Peyer's patch (tissue), 4 donors: ENCODE results near the gene NPM1. TPM values are rescaled to one million over a fixed set of nuclear protein-coding genes. Genes with fewer than 3 reads are reported as not detected.

Experiments
- DNase-seq, 3 donors: peaks; one replicate each; pipeline ENCODE4 v3.0.0-alpha.2; 2017 to 2019
- H3K27ac ChIP-seq, 4 donors: fragments of 200-600 bp; sonication (generic); one replicate each; pipeline ENCODE4 v1.5.1; 2016 to 2019
- H3K27me3 ChIP-seq, 2 donors: fragments of 200-600 bp; sonication (generic); one replicate each; pipeline ENCODE4 v1.5.1; 2019
- H3K36me3 ChIP-seq, 3 donors: fragments of 200-600 bp; sonication (generic); one replicate each; pipeline ENCODE4 v1.5.1; 2016 to 2019
- H3K4me1 ChIP-seq, 4 donors: fragments of 200-600 bp; sonication (generic); one replicate each; pipeline ENCODE4 v1.5.1; 2016 to 2019
- H3K4me3 ChIP-seq, 4 donors: fragments of 200-600 bp; sonication (generic); 1 replicate in 3 of 4; 2 replicates in 1 of 4; pipeline ENCODE4 v1.5.1; 2016 to 2019; ENCODE audit warnings: mild to moderate bottlenecking in 1 of 4
- H3K9me3 ChIP-seq, 4 donors: fragments of 200-600 bp; sonication (generic); one replicate each; pipeline ENCODE4 v1.5.1; 2016 to 2019; ENCODE audit warnings: mild to moderate bottlenecking in 1 of 4
- CTCF ChIP-seq, 6 experiments: fragments of 450-650 bp in 4 of 6; fragments of 200-600 bp in 2 of 6; sonication (generic) in 1 of 6; IDR thresholded peaks; one replicate each; pipeline ENCODE4 v1.5.1; 2017 to 2019; ENCODE audit warnings: antibody characterized with exemption in 6 of 6, mild to moderate bottlenecking in 3 of 6, moderate library complexity in 1 of 6
- POLR2A ChIP-seq, 2 donors: fragments of 450-650 bp; IDR thresholded peaks; one replicate each; pipeline ENCODE4 v1.5.1; 2017; ENCODE audit warnings: antibody characterized with exemption in 2 of 2, mild to moderate bottlenecking in 2 of 2, moderate library complexity in 2 of 2
- total RNA-seq, 4 donors: library from RNA; depleted of rRNA; stranded (reverse); fragments of >200 nt; gene quantifications; one replicate each; pipeline ENCODE4 v1.1.0, GENCODE V29; 2016

The NPM1 gene
- total RNA-seq, 4 donors from 2014 or later: 167 to 468 (median 197) TPM

- TF ChIP-seq POLR2A (IDR thresholded peaks at IDR 0.05) (no peak), CTCF (IDR thresholded peaks at IDR 0.05) (no peak)
- DNase-seq: peak in 2 of 3 donors; percentile 24 to 34
Observed at GRCh38 chr5:171426266-171426665, 38.6 kb downstream of the NPM1 start.

GRCh38 chr5:171426680-171427079 lies 39.0 kb downstream of the NPM1 start:
- H3K27me3 ChIP-seq: no peaks in the 10 kb centered on the region
- TF ChIP-seq CTCF (IDR thresholded peaks at IDR 0.05): no peak
- TF ChIP-seq POLR2A (IDR thresholded peaks at IDR 0.05): no peak
- DNase-seq: peak in 1 of 3 donors; percentile 2
- H3K4me3 ChIP-seq: no peak overlapping the region
- no peak overlapping the region for H3K27ac ChIP-seq
- no peaks in the 10 kb centered on the region for H3K36me3 ChIP-seq
- H3K4me1 ChIP-seq: no peaks in the 10 kb centered on the region
- no peaks in the 10 kb centered on the region for H3K9me3 ChIP-seq

More at GRCh38 chr5:171426266-171426665, 38.6 kb downstream of the NPM1 start:
- H3K27me3 ChIP-seq: no peaks in the 10 kb centered on the region
- no peak overlapping the region for H3K27ac ChIP-seq
- H3K4me3 ChIP-seq: no peak overlapping the region
- no peaks in the 10 kb centered on the region for H3K9me3 ChIP-seq
- no peaks in the 10 kb centered on the region for H3K36me3 ChIP-seq
- H3K4me1 ChIP-seq: peaks cover 0 to 2% (median 0%) of the 10 kb centered on the region in 4 donors

GRCh38 chr5:171427318-171428167 lies 39.9 kb downstream of the NPM1 start:
- peak in 1 of 3 donors; percentile 19 for DNase-seq

GRCh38 chr5:171428168-171428696 lies 40.6 kb downstream of the NPM1 start:
- DNase-seq: peak in 2 of 3 donors; percentile 20 to 21
- H3K4me1 ChIP-seq: no peaks in the 10 kb centered on the region
- H3K4me3 ChIP-seq: no peak overlapping the region
- H3K27me3 ChIP-seq: no peaks in the 10 kb centered on the region
- H3K9me3 ChIP-seq: no peaks in the 10 kb centered on the region
- H3K27ac ChIP-seq: no peak overlapping the region
- TF ChIP-seq POLR2A (IDR thresholded peaks at IDR 0.05) (no peak), CTCF (IDR thresholded peaks at IDR 0.05) (no peak)
- H3K36me3 ChIP-seq: no peaks in the 10 kb centered on the region

More at GRCh38 chr5:171427318-171428167, 39.9 kb downstream of the NPM1 start:
- TF ChIP-seq CTCF (IDR thresholded peaks at IDR 0.05): no peak
- no peak for TF ChIP-seq POLR2A (IDR thresholded peaks at IDR 0.05)
- no peak overlapping the region for H3K4me3 ChIP-seq
- H3K4me1 ChIP-seq: no peaks in the 10 kb centered on the region
- H3K27ac ChIP-seq: no peak overlapping the region
- no peaks in the 10 kb centered on the region for H3K36me3 ChIP-seq
- H3K9me3 ChIP-seq: no peaks in the 10 kb centered on the region
- no peaks in the 10 kb centered on the region for H3K27me3 ChIP-seq

- DNase-seq: peak in 1 of 3 donors; percentile 26
- TF ChIP-seq POLR2A (IDR thresholded peaks at IDR 0.05): no peak
- no peak for TF ChIP-seq CTCF (IDR thresholded peaks at IDR 0.05)
- H3K27ac ChIP-seq: no peak overlapping the region
- no peak overlapping the region for H3K4me3 ChIP-seq
- no peaks in the 10 kb centered on the region for H3K4me1 ChIP-seq
- no peaks in the 10 kb centered on the region for H3K36me3 ChIP-seq
- H3K27me3 ChIP-seq: no peaks in the 10 kb centered on the region
- H3K9me3 ChIP-seq: no peaks in the 10 kb centered on the region
Observed at GRCh38 chr5:171428809-171429542, 41.3 kb downstream of the NPM1 start.
